HAP-1 (cell line): Measurements from ENCODE around the gene RTEL1.
"Not testable (repeated sequence)": the region's sequence is repeated elsewhere in the genome, so short reads cannot be mapped to it uniquely, and the experiment has no call there.

Source experiments
- DNase-seq, 2 experiments: peaks; one replicate each; pipeline ENCODE4 v3.0.0-alpha.2; 2016 to 2020; ENCODE audit warnings: low spot score in 2 of 2
- H3K27me3 ChIP-seq: fragments of 250-450 bp; sonication (Bioruptor Pico); 2 replicates; pipeline ENCODE4 v1.5.1; 2020; ENCODE audit warnings: low read depth, mild to moderate bottlenecking, moderate library complexity
- H3K36me3 ChIP-seq: fragments of 250-450 bp; sonication (Bioruptor Pico); replicated peaks from 2 replicates; pipeline ENCODE4 v1.5.1; 2020; ENCODE audit warnings: mild to moderate bottlenecking
- H3K4me1 ChIP-seq: fragments of 250-450 bp; sonication (Bioruptor Pico); 2 replicates; pipeline ENCODE4 v1.5.1; 2020; ENCODE audit warnings: mild to moderate bottlenecking
- H3K4me3 ChIP-seq: fragments of 250-450 bp; sonication (Bioruptor Pico); 2 replicates; pipeline ENCODE4 v1.5.1; 2020; ENCODE audit warnings: mild to moderate bottlenecking, moderate library complexity
- H3K9me3 ChIP-seq: fragments of 250-450 bp; sonication (Bioruptor Pico); 2 replicates; pipeline ENCODE4 v1.5.1; 2020; ENCODE audit warnings: mild to moderate bottlenecking, moderate library complexity
- in situ Hi-C: fragments of 300-500 bp; cut with MboI; formaldehyde crosslinking; loops from 3 replicates; pipeline ENCODE4 v1.14.3; 2020; ENCODE audit warnings: low sequenced_read_pairs, inconsistent platforms, mixed read lengths

RTEL1 gene

GRCh38 chr20:63722967-63723622 lies 65.0 kb downstream of the RTEL1 start:
- H3K9me3 ChIP-seq, in situ Hi-C loops, H3K27me3 ChIP-seq, H3K4me3 ChIP-seq, H3K4me1 ChIP-seq, DNase-seq: not testable (repeated sequence)
- H3K36me3 ChIP-seq, result peaks cover 33% of the 10 kb centered on the region

- DNase-seq, in situ Hi-C loops, H3K9me3 ChIP-seq, H3K4me1 ChIP-seq, H3K4me3 ChIP-seq, H3K27me3 ChIP-seq: not testable (repeated sequence)
- peaks cover 16% of the 10 kb centered on the region for H3K36me3 ChIP-seq
These were observed 72.1 kb downstream of the RTEL1 start for GRCh38 chr20:63730189-63730733.

DNA sequence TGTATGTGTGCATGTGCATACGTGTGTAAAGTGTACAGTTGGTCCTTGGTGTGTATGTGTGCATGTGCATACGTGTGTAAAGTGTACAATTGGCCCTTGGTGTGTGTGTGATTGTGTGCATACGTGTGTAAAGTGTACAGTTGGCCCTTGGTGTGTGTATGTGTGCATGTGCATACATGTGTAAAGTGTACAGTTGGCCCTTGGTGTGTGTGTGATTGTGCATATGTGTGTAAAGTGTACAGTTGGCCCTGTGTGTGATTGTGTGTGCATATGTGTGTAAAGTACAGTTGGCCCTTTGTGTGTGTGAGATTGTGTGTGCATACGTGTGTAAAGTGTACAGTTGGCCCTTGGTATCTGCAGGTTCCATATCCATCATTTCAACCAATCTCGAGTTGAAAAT lies 73.3 kb downstream of the RTEL1 start:
- H3K4me3 ChIP-seq, result no peak overlapping the region
- no peaks in the 10 kb centered on the region for H3K4me1 ChIP-seq
- in situ Hi-C loops, result no loop called here
- DNase-seq, result no peak
- no peaks in the 10 kb centered on the region for H3K9me3 ChIP-seq
- H3K27me3 ChIP-seq, result no peaks in the 10 kb centered on the region
- peaks cover 12% of the 10 kb centered on the region for H3K36me3 ChIP-seq

DNA sequence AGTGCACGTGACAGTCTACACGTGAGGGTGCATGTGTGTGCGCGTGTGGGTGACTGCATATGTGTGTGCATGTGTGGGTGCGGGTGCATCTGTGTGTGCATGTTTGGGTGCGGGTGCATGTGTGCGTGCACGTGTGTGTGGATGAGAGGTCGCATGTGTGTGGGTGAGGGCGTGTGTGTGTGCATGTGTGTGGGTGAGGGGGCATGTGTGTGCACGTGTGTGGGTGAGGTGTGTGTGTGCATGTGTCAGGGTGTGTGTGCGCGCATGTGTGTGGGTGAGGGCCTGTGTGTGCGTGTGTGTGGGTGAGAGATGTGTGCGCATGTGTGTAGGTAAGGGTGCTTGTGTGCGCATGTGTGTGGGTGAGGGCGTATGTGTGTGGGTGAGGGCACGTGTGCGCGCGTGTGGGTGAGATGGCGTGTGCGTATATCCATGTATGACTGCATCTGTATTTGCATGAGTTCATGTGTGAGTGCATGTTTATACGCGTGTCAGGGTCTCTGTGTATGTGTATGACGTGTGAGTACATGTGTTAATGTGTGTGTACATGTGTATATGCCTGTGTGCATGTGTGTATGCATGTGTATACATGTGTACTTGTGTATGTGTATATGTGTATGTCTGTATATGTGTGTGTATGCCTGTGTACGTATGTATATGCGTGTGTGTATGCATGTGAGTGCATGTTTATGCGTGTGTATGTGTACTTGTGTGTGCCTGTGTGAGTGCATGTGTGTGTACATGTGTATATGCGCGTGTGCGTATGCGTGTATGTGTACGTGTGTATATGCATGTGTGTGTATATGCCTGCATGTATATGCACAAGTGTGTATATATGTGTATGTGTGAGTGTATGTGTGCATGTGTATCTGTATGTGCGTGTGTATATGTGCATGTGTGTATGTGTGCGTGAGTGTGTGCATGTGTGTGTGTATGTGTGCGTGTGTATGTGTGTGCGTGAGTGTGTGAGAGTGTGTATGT lies 74.3 kb downstream of the RTEL1 start:
- Histone ChIP-seq H3K36me3 (peaks cover 9% of the 10 kb centered on the region), H3K4me3 (no peak overlapping the region), H3K9me3 (no peaks in the 10 kb centered on the region), H3K27me3 (no peaks in the 10 kb centered on the region), H3K4me1 (no peaks in the 10 kb centered on the region)
- in situ Hi-C loops, result no loop called here
- DNase-seq, result no peak

GRCh38 chr20:63733117-63733516 lies 75.0 kb downstream of the RTEL1 start:
- Histone ChIP-seq H3K4me3 (no peak overlapping the region), H3K9me3 (no peaks in the 10 kb centered on the region), H3K4me1 (no peaks in the 10 kb centered on the region), H3K36me3 (peaks cover 9% of the 10 kb centered on the region), H3K27me3 (no peaks in the 10 kb centered on the region)
- in situ Hi-C loops, result no loop called here
- no peak for DNase-seq

- no peak for DNase-seq
- in situ Hi-C loops, result no loop called here
- H3K9me3 ChIP-seq, result no peaks in the 10 kb centered on the region
- no peak overlapping the region for H3K4me3 ChIP-seq
- no peaks in the 10 kb centered on the region for H3K4me1 ChIP-seq
- H3K27me3 ChIP-seq, result no peaks in the 10 kb centered on the region
- H3K36me3 ChIP-seq, result peaks cover 9% of the 10 kb centered on the region
These were observed 75.5 kb downstream of the RTEL1 start for GRCh38 chr20:63733579-63734081.

DNA sequence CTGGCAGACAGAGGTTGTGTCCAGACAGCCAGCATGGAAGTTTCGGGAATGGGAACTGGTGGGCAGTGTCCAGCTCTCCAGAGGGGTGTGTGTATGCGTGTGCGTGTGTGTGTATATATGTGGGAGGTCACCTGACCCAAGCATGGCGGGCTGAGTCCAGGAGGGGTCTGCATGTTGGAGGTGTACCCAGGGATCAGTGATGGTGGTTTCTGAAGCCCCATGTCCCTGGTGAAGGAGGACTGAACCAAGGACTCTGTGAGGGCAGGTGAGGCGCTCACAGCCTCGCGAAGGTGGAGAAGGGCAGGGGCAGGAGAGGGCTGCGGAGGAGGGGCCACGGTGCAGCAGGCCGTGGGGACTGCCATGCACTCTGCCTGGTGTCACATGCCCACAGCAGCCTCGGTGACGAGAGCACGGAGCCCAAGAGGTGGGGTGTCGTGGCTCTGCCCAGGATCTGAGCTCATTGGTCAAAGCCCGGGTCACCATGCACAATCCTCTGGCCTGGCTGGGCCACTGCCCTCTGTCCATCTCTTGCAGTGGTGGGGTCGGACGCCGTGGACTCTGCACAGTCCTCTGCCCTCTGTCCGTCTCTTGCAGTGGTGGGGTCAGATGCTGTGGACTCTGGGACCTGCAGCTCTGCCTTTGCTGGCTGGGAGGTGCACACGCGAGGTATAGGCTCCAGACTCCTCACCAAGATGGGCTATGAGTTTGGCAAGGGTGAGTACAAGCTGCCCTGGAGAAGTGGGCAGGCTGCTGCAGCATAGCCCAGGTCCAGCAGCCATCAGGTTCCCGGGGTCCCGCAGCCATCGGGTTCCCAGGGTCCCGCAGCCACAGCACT lies 76.2 kb downstream of the RTEL1 start:
- in situ Hi-C loops, result no loop called here
- Histone ChIP-seq H3K36me3 (peaks cover 9% of the 10 kb centered on the region), H3K9me3 (no peaks in the 10 kb centered on the region), H3K4me1 (peaks cover 2% of the 10 kb centered on the region; the same call in 1 of the 2 replicates), H3K27me3 (no peaks in the 10 kb centered on the region), H3K4me3 (no peak overlapping the region)
- DNase-seq, result no peak

- Histone ChIP-seq H3K36me3 (peaks cover 9% of the 10 kb centered on the region), H3K4me3 (no peak overlapping the region), H3K27me3 (no peaks in the 10 kb centered on the region), H3K9me3 (no peaks in the 10 kb centered on the region), H3K4me1 (peaks cover 2% of the 10 kb centered on the region; the same call in 1 of the 2 replicates)
- no peak for DNase-seq
- in situ Hi-C loops, result no loop called here
These were observed 77.1 kb downstream of the RTEL1 start for GRCh38 chr20:63734946-63735858.

DNA sequence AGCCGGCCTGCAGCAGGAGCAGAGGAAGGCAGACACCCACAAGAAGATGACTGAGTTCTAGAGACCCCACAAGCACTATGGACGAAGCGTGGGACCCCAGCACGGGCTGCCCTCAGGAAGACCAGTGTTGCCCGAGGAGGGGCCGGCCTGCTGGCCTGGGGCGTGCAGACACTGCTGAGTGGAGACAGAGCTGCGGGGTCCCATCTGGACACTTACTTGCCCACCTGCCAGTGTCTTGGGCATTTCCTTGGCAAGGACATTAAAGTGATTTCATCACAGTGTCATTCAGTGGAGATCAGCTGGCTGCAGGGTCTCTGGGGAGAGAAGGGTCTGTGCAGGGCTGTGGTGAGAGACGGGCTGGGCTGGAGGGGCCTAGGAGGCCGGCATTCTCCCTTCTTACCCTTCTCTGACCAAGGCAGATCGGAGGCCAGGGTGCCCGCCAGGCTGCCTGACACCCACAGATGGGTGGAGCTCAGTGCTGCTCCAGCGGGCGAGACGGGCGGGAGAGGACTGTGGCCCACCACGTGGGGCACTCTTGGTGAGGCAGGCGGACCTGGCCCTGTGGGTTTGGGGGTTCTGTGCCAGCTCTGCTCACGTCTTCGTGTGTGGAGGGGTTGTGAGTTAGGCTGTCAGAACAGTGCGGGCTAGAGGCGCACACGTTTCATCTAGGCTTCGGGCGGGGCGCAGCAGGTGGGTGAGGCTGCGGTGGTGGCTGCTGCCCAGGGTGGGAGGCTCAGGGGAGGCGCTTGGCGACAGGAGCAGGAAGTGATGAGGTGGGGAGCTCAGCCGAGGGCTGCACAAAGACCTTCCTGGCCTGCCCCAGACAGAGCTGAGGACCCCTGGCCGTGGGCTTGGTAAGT lies 78.0 kb downstream of the RTEL1 start, which contains the start of gene LIME1:
TSS of gene LIME1 (plus strand) at position 806 of the 860 bp plus-strand sequence. CDS start 886 bp downstream, outside the sequence.
- Histone ChIP-seq H3K36me3 (peaks cover 13% of the 10 kb centered on the region), H3K27me3 (no peaks in the 10 kb centered on the region), H3K9me3 (no peaks in the 10 kb centered on the region), H3K4me3 (no peak within 1 kb of the TSS), H3K4me1 (peaks cover 3% of the 10 kb centered on the region)
- in situ Hi-C loops, result no loop called here
- no peak for DNase-seq

GRCh38 chr20:63736893-63737694 lies 79.0 kb downstream of the RTEL1 start:
- no peak overlapping the region for H3K4me3 ChIP-seq
- in situ Hi-C loops, result no loop called here
- H3K4me1 ChIP-seq, result peaks cover 9% of the 10 kb centered on the region
- DNase-seq, result no peak
- H3K36me3 ChIP-seq, result peaks cover 23% of the 10 kb centered on the region
- H3K27me3 ChIP-seq, result no peaks in the 10 kb centered on the region
- no peaks in the 10 kb centered on the region for H3K9me3 ChIP-seq

GRCh38 chr20:63737695-63737944 lies 79.5 kb downstream of the RTEL1 start:
- peaks cover 9% of the 10 kb centered on the region for H3K4me1 ChIP-seq
- H3K9me3 ChIP-seq, result no peaks in the 10 kb centered on the region
- peaks cover 28% of the 10 kb centered on the region for H3K36me3 ChIP-seq
- in situ Hi-C loops, result no loop called here
- no peak overlapping the region for H3K4me3 ChIP-seq
- H3K27me3 ChIP-seq, result no peaks in the 10 kb centered on the region
- DNase-seq, result no peak
